BJ (cell line): ENCODE measurements around the gene NINJ2. TPM values are rescaled to one million over a fixed set of nuclear protein-coding genes. Genes with fewer than 3 reads are reported as not detected.
A peak's percentile ranks its signal among the peaks of the same experiment; 100 is the strongest.

ENCODE experiments used
- CTCF ChIA-PET: fragments of 350-600 bp; formaldehyde crosslinking; extraction: SDS; loops from one replicate; lab custom pipeline; 2021; ENCODE audit warnings: antibody characterized with exemption, inconsistent platforms; lab: Yijun Ruan, JAX
- POLR2A ChIA-PET: fragments of 300-600 bp; sonication (Branson Sonifier 250); formaldehyde crosslinking; extraction: SDS; loops from one replicate; lab custom pipeline; 2021; ENCODE audit warnings: antibody characterized with exemption; lab: Charles Lee
- DNase-seq: peaks from one replicate; pipeline ENCODE4 v3.0.0-alpha.2; 2011; ENCODE audit warnings: low read depth
- H3K27me3 ChIP-seq: 2 replicates; pipeline ENCODE4 v1.6.0; 2011; ENCODE audit warnings: low read length; ENCODE audit not compliant: control insufficient read depth, insufficient read depth
- H3K36me3 ChIP-seq: 2 replicates; pipeline ENCODE4 v1.5.1; 2011; ENCODE audit warnings: low read length; ENCODE audit not compliant: control insufficient read depth, insufficient read depth
- H3K4me3 ChIP-seq: 2 replicates; pipeline ENCODE4 v1.5.1; 2011; ENCODE audit warnings: low read depth, mild to moderate bottlenecking, control low read depth, low read length
- polyA plus RNA-seq: library from polyadenylated mRNA; depleted of rRNA; stranded (reverse); fragments of >200 nt; gene quantifications from 2 replicates; pipeline ENCODE4 v1.2.3, GENCODE V29; 2011
- TF ChIP-seq, protein P1 (sequence below): IDR thresholded peaks from 2 replicates; pipeline ENCODE4 v1.5.1; 2011; ENCODE audit warnings: low read depth, mild to moderate bottlenecking, control low read depth, inconsistent platforms, low read length, moderate library complexity; ENCODE audit not compliant: insufficient read depth

Gene NINJ2
- polyA plus RNA-seq, 1 experiment, result 0.32 TPM

GRCh38 chr12:536751-537245, 126.4 kb downstream of the NINJ2 start:
- CTCF ChIA-PET, result interaction anchor here (0.6 to 3.9 kb wide), 3 partner anchors 10 to 113 kb away, joined by 3 to 25 read pairs (median 14); no protein-coding TSS in a partner anchor
- Histone ChIP-seq H3K36me3 (no peaks in the 10 kb centered on the region), H3K27me3 (no peaks in the 10 kb centered on the region; the same call in 1 of the 2 replicates), H3K4me3 (no peak overlapping the region)
- TF ChIP-seq, protein P1, sequence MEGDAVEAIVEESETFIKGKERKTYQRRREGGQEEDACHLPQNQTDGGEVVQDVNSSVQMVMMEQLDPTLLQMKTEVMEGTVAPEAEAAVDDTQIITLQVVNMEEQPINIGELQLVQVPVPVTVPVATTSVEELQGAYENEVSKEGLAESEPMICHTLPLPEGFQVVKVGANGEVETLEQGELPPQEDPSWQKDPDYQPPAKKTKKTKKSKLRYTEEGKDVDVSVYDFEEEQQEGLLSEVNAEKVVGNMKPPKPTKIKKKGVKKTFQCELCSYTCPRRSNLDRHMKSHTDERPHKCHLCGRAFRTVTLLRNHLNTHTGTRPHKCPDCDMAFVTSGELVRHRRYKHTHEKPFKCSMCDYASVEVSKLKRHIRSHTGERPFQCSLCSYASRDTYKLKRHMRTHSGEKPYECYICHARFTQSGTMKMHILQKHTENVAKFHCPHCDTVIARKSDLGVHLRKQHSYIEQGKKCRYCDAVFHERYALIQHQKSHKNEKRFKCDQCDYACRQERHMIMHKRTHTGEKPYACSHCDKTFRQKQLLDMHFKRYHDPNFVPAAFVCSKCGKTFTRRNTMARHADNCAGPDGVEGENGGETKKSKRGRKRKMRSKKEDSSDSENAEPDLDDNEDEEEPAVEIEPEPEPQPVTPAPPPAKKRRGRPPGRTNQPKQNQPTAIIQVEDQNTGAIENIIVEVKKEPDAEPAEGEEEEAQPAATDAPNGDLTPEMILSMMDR, result no peak
- POLR2A ChIA-PET, result no interaction called here
- DNase-seq, result no peak

DNA sequence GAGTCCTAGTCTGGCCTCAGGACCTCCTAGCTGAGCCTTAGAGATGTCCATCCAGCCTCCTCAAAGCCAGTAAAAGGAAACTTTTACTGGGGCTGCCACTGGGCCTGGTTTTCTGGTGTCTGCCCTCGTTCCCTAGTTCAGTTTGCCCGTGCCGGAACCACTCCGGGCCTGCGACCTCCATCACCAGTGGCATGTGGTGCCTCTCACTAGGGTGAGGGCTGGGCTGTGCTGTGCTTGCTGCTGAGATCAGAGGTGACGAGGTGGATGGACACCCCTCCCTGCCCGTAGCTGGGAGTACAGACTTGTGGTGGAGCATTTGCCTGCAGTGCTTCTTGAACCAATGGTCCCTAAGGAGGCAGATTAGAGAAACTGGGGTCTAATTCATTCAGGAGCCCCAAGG, 127.8 kb downstream of the NINJ2 start:
- POLR2A ChIA-PET, result no interaction called here
- H3K36me3 ChIP-seq, result no peaks in the 10 kb centered on the region
- no peak for DNase-seq
- CTCF ChIA-PET, result interaction anchor here (1.1 to 3.9 kb wide), 5 partner anchors 10 to 93 kb away, joined by 3 to 25 read pairs (median 4); no protein-coding TSS in a partner anchor
- H3K27me3 ChIP-seq, result no peaks in the 10 kb centered on the region
- no peak overlapping the region for H3K4me3 ChIP-seq
- TF ChIP-seq, protein P1, result no peak

DNA sequence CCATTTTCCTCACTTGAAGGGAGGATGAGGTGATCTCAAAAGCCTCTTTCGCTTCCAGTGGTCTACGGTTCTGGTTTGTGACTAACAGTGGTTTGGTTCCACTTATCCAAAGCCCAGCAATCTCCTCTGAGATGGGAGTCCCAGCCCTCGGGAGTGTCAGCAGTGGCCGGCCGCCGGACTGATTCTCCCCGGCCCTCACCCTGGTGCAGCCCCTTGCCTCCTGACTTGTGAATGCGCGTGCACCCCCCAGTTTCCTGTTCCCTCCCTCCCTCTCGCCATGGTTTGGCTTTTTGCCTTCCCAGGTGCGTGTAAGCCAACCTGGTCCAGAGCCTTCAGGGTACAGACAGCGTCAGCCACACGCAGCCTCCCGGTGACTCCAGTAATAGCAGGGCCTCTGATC, 129.0 kb downstream of the NINJ2 start:
- DNase-seq, result no peak
- ChIA-PET CTCF (interaction anchor here (1.2 to 2.5 kb wide), 5 partner anchors 13 to 92 kb away, joined by 4 to 14 read pairs (median 7); no protein-coding TSS in a partner anchor), POLR2A (no interaction called here)
- Histone ChIP-seq H3K4me3 (no peak overlapping the region), H3K27me3 (no peaks in the 10 kb centered on the region), H3K36me3 (no peaks in the 10 kb centered on the region)
- TF ChIP-seq, protein P1, result no peak

GRCh38 chr12:533718-534117, 129.5 kb downstream of the NINJ2 start:
- no peak for DNase-seq
- TF ChIP-seq, protein P1, result no peak
- ChIA-PET POLR2A (no interaction called here), CTCF (interaction anchor here (0.9 to 2.4 kb wide), 6 partner anchors 13 to 91 kb away, joined by 3 to 11 read pairs (median 6); no protein-coding TSS in a partner anchor)
- no peaks in the 10 kb centered on the region for H3K27me3 ChIP-seq
- no peak overlapping the region for H3K4me3 ChIP-seq
- no peaks in the 10 kb centered on the region for H3K36me3 ChIP-seq

DNA sequence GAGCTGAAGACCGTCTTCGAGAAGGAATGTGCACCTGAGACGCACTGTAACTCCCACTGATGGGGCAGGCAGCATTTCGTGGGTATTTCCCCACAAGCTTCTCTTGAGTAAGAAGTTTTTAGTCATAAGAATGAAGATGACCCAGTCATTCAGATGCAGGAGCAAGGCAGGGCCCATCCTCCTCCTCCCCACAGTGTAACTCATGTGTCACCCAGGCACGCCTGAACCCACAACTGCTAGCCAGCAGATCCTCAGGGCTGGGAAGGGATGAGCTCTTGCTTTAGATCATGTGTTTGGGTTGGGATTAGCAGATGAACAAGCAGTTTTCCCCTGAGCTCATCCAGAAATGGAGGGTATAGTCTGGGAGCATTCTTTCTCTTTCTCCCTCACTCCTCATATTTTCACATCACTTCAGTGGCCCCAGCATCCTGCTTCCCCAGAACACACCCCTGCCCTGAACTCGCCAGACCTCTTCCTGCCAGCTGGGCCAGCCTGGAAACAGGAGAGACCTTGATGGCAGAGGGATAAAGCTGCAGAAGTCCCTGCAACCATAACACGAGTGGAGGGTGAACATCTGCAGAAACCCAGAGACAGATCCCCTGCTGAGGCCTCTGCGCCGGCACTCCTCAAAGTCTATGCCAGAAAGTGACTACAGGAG, 130.2 kb downstream of the NINJ2 start:
- TF ChIP-seq, protein P1, result no peak
- DNase-seq, result peak; percentile 49

More for the DNA sequence above, 130.2 kb downstream of the NINJ2 start:
- CTCF ChIA-PET, result interaction anchor here (0.9 to 2.4 kb wide), 6 partner anchors 14 to 90 kb away, joined by 3 to 11 read pairs (median 6); no protein-coding TSS in a partner anchor
- H3K4me3 ChIP-seq, result no peak overlapping the region
- H3K27me3 ChIP-seq, result no peaks in the 10 kb centered on the region
- H3K36me3 ChIP-seq, result no peaks in the 10 kb centered on the region
- POLR2A ChIA-PET, result interaction anchor here (0.6 kb wide), 1 partner anchor 22 kb away, joined by 11 read pairs; no protein-coding TSS in a partner anchor
